ENCODE results near the gene DNAJB13.

GRCh38 chr11:73998846-73999575 lies 48.2 kb downstream of the DNAJB13 start:
- TF ChIP-seq POLR2AphosphoS5 (IDR thresholded peaks at IDR 0.05; ENCODE audit: borderline replicate concordance, low read depth, low read length), result no peak
- no peak for TF ChIP-seq EZH2 (IDR thresholded peaks at IDR 0.05)

Measured in SK-N-MC (cell line).